WTC11 (cell line): ENCODE measurements around the gene PGBD1.

Experiments used
- ARID4B ChIP-seq: sonication (generic); formaldehyde crosslinking; IDR thresholded peaks from 2 replicates; pipeline ENCODE4 v1.8.0; 2023; ENCODE audit warnings: missing genetic modification reagents, mild to moderate bottlenecking, borderline replicate concordance
- CBFB ChIP-seq: sonication (generic); formaldehyde crosslinking; IDR thresholded peaks from 2 replicates; pipeline ENCODE4 v1.8.1; 2022; ENCODE audit warnings: mild to moderate bottlenecking, low read depth, missing genetic modification reagents
- CREM ChIP-seq: sonication (generic); formaldehyde crosslinking; IDR thresholded peaks from 2 replicates; pipeline ENCODE4 v1.8.1; 2022; ENCODE audit warnings: mild to moderate bottlenecking, missing genetic modification reagents, moderate library complexity
- CTCF ChIP-seq: fragments of 200-600 bp; IDR thresholded peaks from 2 replicates; pipeline ENCODE4 v1.8.0; 2022; ENCODE audit warnings: antibody characterized with exemption
- HMGA2 ChIP-seq: fragments of 250-450 bp; sonication (Bioruptor Pico); IDR thresholded peaks from 2 replicates; pipeline ENCODE4 v1.4.0; 2021; ENCODE audit warnings: mild to moderate bottlenecking, moderate library complexity
- IRF1 ChIP-seq: sonication (generic); formaldehyde crosslinking; IDR thresholded peaks from 2 replicates; pipeline ENCODE4 v1.8.0; 2023; ENCODE audit warnings: missing genetic modification reagents
- NFE2L1 ChIP-seq: sonication (generic); formaldehyde crosslinking; IDR thresholded peaks from 2 replicates; pipeline ENCODE4 v1.8.1; 2023; ENCODE audit warnings: missing genetic modification reagents
- SP1 ChIP-seq: sonication (generic); formaldehyde crosslinking; conservative IDR thresholded peaks from 2 replicates; pipeline ENCODE4 v1.8.1; 2022; ENCODE audit warnings: missing genetic modification reagents
- TCF7 ChIP-seq: sonication (generic); formaldehyde crosslinking; IDR thresholded peaks from 2 replicates; pipeline ENCODE4 v1.8.0; 2022; ENCODE audit warnings: mild to moderate bottlenecking, low read depth, missing genetic modification reagents, moderate library complexity
- TEAD1 ChIP-seq: sonication (generic); formaldehyde crosslinking; IDR thresholded peaks from 2 replicates; pipeline ENCODE4 v1.8.0; 2022; ENCODE audit warnings: mild to moderate bottlenecking, missing genetic modification reagents
- TP53 ChIP-seq: sonication (generic); formaldehyde crosslinking; IDR thresholded peaks from 2 replicates; pipeline ENCODE4 v1.8.1; 2023; ENCODE audit warnings: mild to moderate bottlenecking, missing genetic modification reagents
- TF ChIP-seq, protein P1 (sequence below): sonication (generic); formaldehyde crosslinking; IDR thresholded peaks from 2 replicates; pipeline ENCODE4 v1.8.0; 2022; ENCODE audit warnings: mild to moderate bottlenecking, missing genetic modification reagents
- TF ChIP-seq, protein P2 (sequence below): sonication (generic); formaldehyde crosslinking; IDR thresholded peaks from 2 replicates; pipeline ENCODE4 v1.8.1; 2023; ENCODE audit warnings: mild to moderate bottlenecking, missing genetic modification reagents

GRCh38 chr6:28351087-28351486 is 69.7 kb downstream of the PGBD1 start:
- TF ChIP-seq CTCF (no peak), ARID4B (no peak), HMGA2 (CRISPR knock-in tag) (no peak), TCF7 (CRISPR knock-in tag) (no peak), TEAD1 (CRISPR knock-in tag) (no peak), CREM (CRISPR knock-in tag) (no peak), SP1 (no peak), CBFB (CRISPR knock-in tag) (no peak), NFE2L1 (CRISPR knock-in tag) (no peak), IRF1 (CRISPR knock-in tag) (no peak), TP53 (CRISPR knock-in tag) (no peak)
- TF ChIP-seq, protein P1, sequence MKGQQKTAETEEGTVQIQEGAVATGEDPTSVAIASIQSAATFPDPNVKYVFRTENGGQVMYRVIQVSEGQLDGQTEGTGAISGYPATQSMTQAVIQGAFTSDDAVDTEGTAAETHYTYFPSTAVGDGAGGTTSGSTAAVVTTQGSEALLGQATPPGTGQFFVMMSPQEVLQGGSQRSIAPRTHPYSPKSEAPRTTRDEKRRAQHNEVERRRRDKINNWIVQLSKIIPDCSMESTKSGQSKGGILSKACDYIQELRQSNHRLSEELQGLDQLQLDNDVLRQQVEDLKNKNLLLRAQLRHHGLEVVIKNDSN (CRISPR knock-in tag), result no peak
- TF ChIP-seq, protein P2, sequence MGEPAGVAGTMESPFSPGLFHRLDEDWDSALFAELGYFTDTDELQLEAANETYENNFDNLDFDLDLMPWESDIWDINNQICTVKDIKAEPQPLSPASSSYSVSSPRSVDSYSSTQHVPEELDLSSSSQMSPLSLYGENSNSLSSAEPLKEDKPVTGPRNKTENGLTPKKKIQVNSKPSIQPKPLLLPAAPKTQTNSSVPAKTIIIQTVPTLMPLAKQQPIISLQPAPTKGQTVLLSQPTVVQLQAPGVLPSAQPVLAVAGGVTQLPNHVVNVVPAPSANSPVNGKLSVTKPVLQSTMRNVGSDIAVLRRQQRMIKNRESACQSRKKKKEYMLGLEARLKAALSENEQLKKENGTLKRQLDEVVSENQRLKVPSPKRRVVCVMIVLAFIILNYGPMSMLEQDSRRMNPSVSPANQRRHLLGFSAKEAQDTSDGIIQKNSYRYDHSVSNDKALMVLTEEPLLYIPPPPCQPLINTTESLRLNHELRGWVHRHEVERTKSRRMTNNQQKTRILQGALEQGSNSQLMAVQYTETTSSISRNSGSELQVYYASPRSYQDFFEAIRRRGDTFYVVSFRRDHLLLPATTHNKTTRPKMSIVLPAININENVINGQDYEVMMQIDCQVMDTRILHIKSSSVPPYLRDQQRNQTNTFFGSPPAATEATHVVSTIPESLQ (CRISPR knock-in tag), result no peak
